NT2/D1 (cell line): ENCODE data around the gene TSPOAP1.

Experiments
- SUZ12 ChIP-seq: IDR thresholded peaks from 2 replicates; pipeline ENCODE4 v1.6.1; 2011; ENCODE audit not compliant: insufficient read length, insufficient read depth; ENCODE audit errors: extremely low read depth
- YY1 ChIP-seq: IDR thresholded peaks from 2 replicates; pipeline ENCODE4 v1.6.1; 2011; ENCODE audit not compliant: insufficient read length, insufficient read depth

GRCh38 chr17:58335061-58335731 lies 6.6 kb upstream of the TSPOAP1 start:
- TF ChIP-seq SUZ12 (no peak), YY1 (no peak)
